Measurements from ENCODE around the gene CARMIL1. TPM values are rescaled to one million over a fixed set of nuclear protein-coding genes. Genes with fewer than 3 reads are reported as not detected.

Gene CARMIL1
- total and polyA plus RNA-seq, 2 of the 8 experiments (the other 6 are each of a cell fraction or from before 2014, with no cell fraction given), result 20.3 to 40.4 TPM

GRCh38 chr6:25655723-25656122, 376.5 kb downstream of the CARMIL1 start:
- H3K18ac ChIP-seq (ENCODE audit: extremely low read depth, low read length), result no peak overlapping the region
- no peak overlapping the region for H2BK5ac ChIP-seq (ENCODE audit: low read depth, low read length)
- H3K23ac ChIP-seq (ENCODE audit: insufficient read length), result no peak overlapping the region
- 69% methylated on average over 1 of the region's 1 CpG; no CpG with 5 or more reads in 1 of the 2 experiments for WGBS, 2 experiments (ENCODE audit: extremely low coverage in 1 of 2, insufficient coverage in 1 of 2, insufficient read length in 1 of 2, insufficient replicate concordance in 2 of 2, low coverage in 1 of 2, low lambda C conversion rate in 2 of 2, missing lambda C conversion rate in 1 of 2)
- no peak overlapping the region for H4K8ac ChIP-seq (ENCODE audit: extremely low read depth, insufficient read depth, low read length)
- no peak for DNase-seq (ENCODE audit: low read depth in 1 of 2, low spot score in 2 of 2)
- H2BK15ac ChIP-seq (ENCODE audit: low read length), result no peak overlapping the region
- H3K36me3 ChIP-seq (ENCODE audit: control insufficient read depth in 2 of 4, insufficient read depth in 4 of 4, low read length in 3 of 4), result no peaks in the 10 kb centered on the region
- H2BK120ac ChIP-seq (replicated peaks; ENCODE audit: low read depth, low read length), result no peak overlapping the region
- H3K14ac ChIP-seq (ENCODE audit: insufficient read length), result no peak overlapping the region
- H4K91ac ChIP-seq (replicated peaks; ENCODE audit: insufficient read length, low read length), result no peak overlapping the region
- no peaks in the 10 kb centered on the region; a peak in 2 of 7 replicates for H3K4me1 ChIP-seq (replicated peaks in 1 of 4; ENCODE audit: control insufficient read depth in 3 of 4, insufficient read depth in 4 of 4, low read length in 3 of 4)
- H3K79me1 ChIP-seq (ENCODE audit: low read depth, low read length), result no peaks in the 10 kb centered on the region
- H3K9ac ChIP-seq (replicated peaks in 1 of 4; ENCODE audit: extremely low read depth in 1 of 4, low read depth in 3 of 4, low read length in 3 of 4), result no peak overlapping the region
- H3K4me2 ChIP-seq (ENCODE audit: insufficient read depth in 1 of 2, low read depth in 2 of 2, low read length in 2 of 2), result no peak overlapping the region
- no peak overlapping the region for H4K5ac ChIP-seq (ENCODE audit: insufficient read length, low read depth, low read length)
- POLR2A ChIA-PET (ENCODE audit: partially characterized antibody), result no interaction called here
- CTCF ChIA-PET (ENCODE audit: partially characterized antibody), result interaction anchor here (0.9 to 2.4 kb wide), 2 partner anchors 15 to 41 kb away, joined by 3 to 10 read pairs; no protein-coding TSS in a partner anchor
- H4K20me1 ChIP-seq (replicated peaks in 1 of 2; ENCODE audit: control insufficient read depth in 1 of 2, insufficient read depth in 2 of 2, low read length in 2 of 2), result no peaks in the 10 kb centered on the region
- no peak overlapping the region for H2BK12ac ChIP-seq (ENCODE audit: low read depth, low read length)
- H2AFZ ChIP-seq (ENCODE audit: low read length), result no peak overlapping the region
- H2AK5ac ChIP-seq (ENCODE audit: low read depth, low read length), result no peak overlapping the region
- FAIRE-seq, result no peak
- H3K23me2 ChIP-seq (ENCODE audit: low read depth, low read length), result 0 out of 2 replicates have a peak, but pooled peaks cover 6% of the 10 kb centered on the region
- H3K56ac ChIP-seq (replicated peaks; ENCODE audit: insufficient read length, low read depth, low read length), result no peak overlapping the region
- H3K27ac ChIP-seq (ENCODE audit: low read depth, low read length), result no peak overlapping the region
- H3K4me3 ChIP-seq (ENCODE audit: extremely low read depth in 1 of 4, insufficient read depth in 2 of 4, low read depth in 3 of 4, low read length in 4 of 4), result no peak overlapping the region
- H3K27me3 ChIP-seq (replicated peaks in 1 of 4; ENCODE audit: control insufficient read depth in 3 of 4, extremely low read depth in 1 of 4, insufficient read depth in 3 of 4, low read length in 3 of 4), result peaks cover 4 to 10% (median 6%) of the 10 kb centered on the region in 4 experiments; a peak in 4 of 7 replicates
- H2BK20ac ChIP-seq (ENCODE audit: low read length), result no peak overlapping the region
- H3K79me2 ChIP-seq (ENCODE audit: control insufficient read depth in 1 of 2, insufficient read depth in 2 of 2, low read length in 2 of 2), result no peaks in the 10 kb centered on the region
- no peaks in the 10 kb centered on the region for H3K9me3 ChIP-seq (ENCODE audit: insufficient read depth in 2 of 2, low read depth in 1 of 2, low read length in 1 of 2)
- H3K4ac ChIP-seq (replicated peaks; ENCODE audit: insufficient read length, low read depth, low read length), result no peak overlapping the region
- TF ChIP-seq POLR2AphosphoS5 (IDR thresholded peaks at IDR 0.05; ENCODE audit: low read depth, low read length), result no peak
- no peak for TF ChIP-seq EP300 (IDR thresholded peaks at IDR 0.05; ENCODE audit: borderline replicate concordance in 1 of 2, low read depth in 2 of 2, low read length in 2 of 2)
- TF ChIP-seq EZH2 (IDR thresholded peaks at IDR 0.05; ENCODE audit: low read depth, low read length, severe bottlenecking), result no peak
- TF ChIP-seq, protein P1, sequence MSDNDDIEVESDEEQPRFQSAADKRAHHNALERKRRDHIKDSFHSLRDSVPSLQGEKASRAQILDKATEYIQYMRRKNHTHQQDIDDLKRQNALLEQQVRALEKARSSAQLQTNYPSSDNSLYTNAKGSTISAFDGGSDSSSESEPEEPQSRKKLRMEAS (IDR thresholded peaks at IDR 0.05), result no peak
- TF ChIP-seq JUN (IDR thresholded peaks at IDR 0.05; ENCODE audit: low read depth, low read length), result no peak
- no peak for TF ChIP-seq CBX5 (IDR thresholded peaks at IDR 0.05; ENCODE audit: low read depth, low read length)
- no peak for TF ChIP-seq TCF12 (IDR thresholded peaks at IDR 0.05; ENCODE audit: low read depth, low read length)
- TF ChIP-seq SIN3A (conservative IDR thresholded peaks at IDR 0.05 in 1 of 2, IDR thresholded peaks at IDR 0.05 in 1 of 2; ENCODE audit: low read depth in 1 of 2, low read length in 2 of 2), result no peak
- no peak for TF ChIP-seq EGR1 (IDR thresholded peaks at IDR 0.05; ENCODE audit: borderline replicate concordance, low read depth, low read length)

Measured in H1 (cell line).